ENCODE results near the gene CSF2RB.

The CSF2RB gene

GRCh38 chr22:36938028-36938425 is 24.6 kb downstream of the CSF2RB start:
- no peak for DNase-seq

GRCh38 chr22:36938886-36939285 is 25.5 kb downstream of the CSF2RB start:
- no peak for DNase-seq

GRCh38 chr22:36940676-36941075 is 27.2 kb downstream of the CSF2RB start:
- DNase-seq = no peak

- no peak for DNase-seq
Measured at GRCh38 chr22:36942556-36942955, 29.1 kb downstream of the CSF2RB start.

GRCh38 chr22:36946421-36947158 is 33.2 kb downstream of the CSF2RB start:
- no peak for DNase-seq

GRCh38 chr22:36948273-36949225 is 35.1 kb downstream of the CSF2RB start:
- DNase-seq = no peak

GRCh38 chr22:36950797-36951590 is 37.6 kb downstream of the CSF2RB start:
- no peak for DNase-seq

GRCh38 chr22:36951746-36952145 is 38.3 kb downstream of the CSF2RB start:
- DNase-seq = no peak

GRCh38 chr22:36953239-36954080 is 40.0 kb downstream of the CSF2RB start:
- DNase-seq = no peak

- DNase-seq = no peak
Measured at GRCh38 chr22:36954251-36955014, 41.0 kb downstream of the CSF2RB start.

- DNase-seq = no peak
Measured at GRCh38 chr22:36955691-36956090, 42.3 kb downstream of the CSF2RB start.

GRCh38 chr22:36958366-36958765 is 44.9 kb downstream of the CSF2RB start:
- no peak for DNase-seq

GRCh38 chr22:36961626-36962025 is 48.2 kb downstream of the CSF2RB start:
- no peak for DNase-seq

- DNase-seq = no peak
Measured at GRCh38 chr22:36963302-36963701, 49.9 kb downstream of the CSF2RB start.

GRCh38 chr22:36964106-36964505 is 50.7 kb downstream of the CSF2RB start:
- no peak for DNase-seq

GRCh38 chr22:36965696-36966095 is 52.3 kb downstream of the CSF2RB start:
- no peak for DNase-seq

- DNase-seq = no peak
Measured at GRCh38 chr22:36966851-36967540, 53.6 kb downstream of the CSF2RB start.

- no peak for DNase-seq
Measured at GRCh38 chr22:36968249-36968964, 55.0 kb downstream of the CSF2RB start.

GRCh38 chr22:36971341-36972125 is 58.1 kb downstream of the CSF2RB start:
- DNase-seq = no peak
